Activated T-cell treated with anti-CD3 and anti-CD28 coated beads for 4 hours (primary cell): ENCODE measurements around the gene ATXN7L1.
"Not testable (repeated sequence)": the region's sequence is repeated elsewhere in the genome, so short reads cannot be mapped to it uniquely, and the experiment has no call there.

ENCODE experiments used
- DNase-seq: peaks from one replicate; pipeline ENCODE4 v3.0.0-alpha.2; 2020

Gene ATXN7L1

DNA sequence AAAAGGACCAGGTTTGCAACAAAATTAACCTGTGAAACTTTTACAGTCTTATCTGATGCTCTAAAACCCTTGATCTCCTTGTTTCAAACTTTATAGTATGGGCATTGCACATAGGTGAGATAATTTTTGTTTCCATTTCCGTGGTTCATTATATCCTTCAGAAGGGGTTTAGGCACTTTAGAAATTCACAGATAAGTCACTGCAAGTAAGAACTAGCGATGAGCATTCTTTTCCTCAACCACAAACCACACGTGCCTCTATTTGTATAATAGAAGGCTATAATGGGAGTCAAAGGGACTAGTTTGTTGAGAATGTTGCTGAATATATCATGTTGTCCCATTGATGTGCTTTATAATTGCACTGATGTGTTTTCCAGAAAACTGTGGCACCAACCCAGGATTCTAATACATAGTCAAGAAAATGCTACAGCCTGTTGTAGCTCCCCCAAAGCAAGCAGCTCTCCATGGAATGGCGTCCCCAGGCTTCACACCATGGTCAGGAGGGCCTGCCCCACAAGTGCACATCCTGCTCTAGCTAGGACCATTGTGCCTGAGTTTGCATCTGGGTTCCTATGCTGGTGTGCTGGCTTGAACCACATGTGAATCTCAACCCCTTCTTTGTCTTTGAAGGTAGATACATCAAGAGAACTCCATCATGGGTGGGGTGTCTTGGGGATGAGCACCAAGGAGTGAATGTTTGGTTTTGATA lies 14.0 kb upstream of the ATXN7L1 start:
- DNase-seq, result peak; percentile 32

DNA sequence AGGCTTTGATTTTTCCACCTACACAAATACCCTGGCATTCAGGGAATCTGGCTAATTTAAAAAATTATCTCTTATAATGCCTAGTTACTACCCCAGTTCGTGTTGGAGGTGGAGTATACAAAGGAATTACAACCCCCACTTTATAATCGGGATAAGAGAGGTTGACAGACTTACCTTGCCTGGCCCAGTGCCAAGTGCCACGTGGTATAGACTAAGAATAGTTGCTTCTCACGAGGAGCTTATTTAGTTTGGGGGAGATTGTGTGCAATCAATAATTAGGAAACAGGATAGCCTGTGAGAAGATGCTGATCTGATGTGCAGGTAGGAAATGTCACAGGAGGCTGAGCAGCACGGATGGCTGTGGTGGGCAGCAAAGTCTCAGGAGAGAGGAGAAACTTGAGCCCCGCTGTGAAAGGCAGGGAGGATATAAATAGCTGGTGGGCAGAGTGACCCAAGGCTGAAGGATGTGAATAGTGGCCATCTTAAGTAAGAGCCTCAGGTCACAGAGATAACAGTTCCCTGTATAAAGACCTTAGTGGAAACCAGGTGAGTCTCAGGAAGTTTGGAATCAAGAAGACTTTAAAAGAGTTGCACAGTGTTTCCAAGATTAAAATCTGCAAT lies 11.3 kb upstream of the ATXN7L1 start:
- DNase-seq, result no peak

DNA sequence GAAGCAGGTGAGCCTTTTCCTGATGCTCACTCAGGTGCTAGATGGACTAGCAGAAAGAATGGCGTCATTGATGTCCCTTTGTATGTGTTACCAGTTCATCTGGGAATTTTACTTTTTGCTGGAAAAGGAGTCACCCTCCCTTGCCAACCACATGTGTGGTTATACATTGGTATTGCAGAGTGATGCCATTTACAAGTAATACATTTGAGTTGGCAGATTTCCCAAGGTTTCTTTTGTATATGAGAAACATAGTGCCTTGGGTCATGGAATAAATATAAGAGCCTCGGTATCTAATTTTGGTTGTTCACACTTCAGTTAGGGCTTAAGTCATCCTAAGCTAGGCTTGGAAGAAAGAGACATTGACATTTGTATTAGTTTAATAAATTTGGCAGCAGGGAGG lies 10.4 kb upstream of the ATXN7L1 start:
- DNase-seq, result no peak

DNA sequence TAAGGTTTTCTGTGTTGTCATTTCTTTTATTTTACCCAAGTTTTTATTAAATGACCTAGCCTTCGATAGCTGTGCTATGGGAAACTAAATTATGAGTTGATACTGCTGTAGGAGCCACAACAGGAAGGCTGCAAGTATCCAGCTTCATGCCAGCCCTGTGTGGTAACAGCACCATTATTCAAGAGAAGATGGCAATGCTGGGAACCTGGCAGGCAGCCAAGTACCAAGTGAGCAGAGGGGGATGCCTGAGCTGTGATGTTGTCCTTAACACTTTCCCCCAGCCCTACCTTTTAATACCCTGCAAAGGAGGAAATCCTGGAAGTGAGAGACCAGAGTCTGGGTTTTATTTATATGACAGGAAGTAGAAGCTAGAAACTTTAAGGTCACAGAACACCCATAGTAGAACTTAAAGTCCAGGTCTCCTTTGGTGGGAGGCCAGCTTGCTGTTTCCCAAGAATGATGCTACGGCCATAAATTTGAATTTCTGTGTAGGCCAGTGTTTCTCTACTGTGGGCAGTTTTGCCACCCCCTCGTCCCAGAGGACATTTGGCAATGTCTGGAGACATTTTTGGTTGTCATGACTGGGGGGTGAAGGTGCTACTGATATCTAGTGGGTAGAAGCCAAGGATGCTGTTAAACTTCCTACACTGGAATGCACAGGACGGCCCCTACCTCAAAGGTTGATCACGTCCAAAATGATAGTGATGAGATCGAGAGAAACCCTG lies 9.2 kb upstream of the ATXN7L1 start:
- DNase-seq, result no peak

DNA sequence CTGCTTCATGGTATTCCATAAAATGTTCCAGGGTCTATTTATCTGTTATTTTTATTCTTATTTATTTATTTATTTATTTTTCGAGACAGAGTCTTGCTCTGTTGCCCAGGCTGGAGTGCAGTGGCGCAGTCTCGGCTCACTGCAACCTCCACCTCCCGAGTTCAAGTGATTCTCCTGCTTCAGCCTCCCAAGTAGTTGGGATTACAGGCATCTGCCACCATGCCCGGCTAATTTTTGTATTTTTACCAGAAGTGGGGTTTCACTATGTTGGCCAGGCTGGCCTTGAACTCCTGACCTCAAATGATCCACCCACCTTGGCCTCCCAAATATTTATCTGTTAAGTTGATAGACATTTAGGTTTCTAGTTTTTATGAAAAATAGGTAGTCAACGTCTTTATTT lies 6.8 kb upstream of the ATXN7L1 start:
- DNase-seq, result not testable (repeated sequence)

DNA sequence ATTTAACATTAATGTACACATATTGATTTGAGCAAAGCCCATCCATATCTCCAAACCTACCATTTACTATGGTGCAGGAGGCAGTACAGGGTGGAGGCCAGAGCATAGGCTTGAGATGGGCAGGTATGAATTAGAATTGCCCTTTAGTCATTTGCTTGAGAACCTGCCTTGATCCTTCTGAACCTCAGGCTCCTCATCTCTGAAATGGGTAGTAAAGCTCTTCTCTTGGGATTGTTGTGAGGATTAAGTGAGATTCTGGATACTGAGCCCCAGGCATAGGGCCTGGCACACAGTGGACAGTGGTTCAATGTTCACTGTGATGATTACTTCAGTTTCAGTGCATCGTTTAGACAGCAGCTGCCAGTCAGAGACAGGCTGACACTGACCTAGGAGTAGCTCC lies 5.0 kb upstream of the ATXN7L1 start:
- DNase-seq, result no peak

DNA sequence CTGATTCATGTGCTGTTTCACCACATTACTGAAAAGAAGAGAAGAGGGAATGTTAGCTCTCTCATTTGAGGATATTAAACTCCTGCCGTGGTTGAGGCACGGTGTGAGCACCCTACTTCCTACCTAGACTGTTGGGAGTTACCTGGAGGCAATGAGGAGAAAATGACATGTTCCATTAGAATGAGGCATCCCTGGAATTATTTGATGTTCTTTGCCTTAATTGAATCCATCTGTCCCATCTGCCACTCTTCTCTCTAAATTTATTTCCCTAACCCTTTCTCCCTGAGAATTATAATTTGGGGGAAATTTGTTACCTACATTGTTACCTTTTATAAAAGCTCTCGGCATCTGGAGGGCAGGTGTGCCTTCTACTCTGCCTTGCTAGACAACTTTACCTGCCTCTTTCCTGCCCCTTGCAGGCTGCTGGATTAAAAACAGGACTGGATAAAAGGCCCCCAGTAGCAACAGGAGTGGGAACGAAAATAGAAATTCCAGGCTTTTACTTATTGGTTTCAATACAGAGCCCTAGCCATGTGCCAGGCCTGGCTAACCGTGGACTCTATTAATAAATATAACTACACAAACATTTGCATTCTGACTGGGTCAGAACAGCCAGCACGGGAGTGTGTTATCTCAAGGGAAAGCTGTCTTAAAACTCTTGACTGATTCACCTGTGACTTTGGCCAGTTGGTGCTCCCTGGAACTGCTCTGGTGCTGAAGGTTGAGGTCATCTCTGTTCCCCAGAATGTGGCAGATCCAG lies 4.4 kb upstream of the ATXN7L1 start:
- no peak for DNase-seq

DNA sequence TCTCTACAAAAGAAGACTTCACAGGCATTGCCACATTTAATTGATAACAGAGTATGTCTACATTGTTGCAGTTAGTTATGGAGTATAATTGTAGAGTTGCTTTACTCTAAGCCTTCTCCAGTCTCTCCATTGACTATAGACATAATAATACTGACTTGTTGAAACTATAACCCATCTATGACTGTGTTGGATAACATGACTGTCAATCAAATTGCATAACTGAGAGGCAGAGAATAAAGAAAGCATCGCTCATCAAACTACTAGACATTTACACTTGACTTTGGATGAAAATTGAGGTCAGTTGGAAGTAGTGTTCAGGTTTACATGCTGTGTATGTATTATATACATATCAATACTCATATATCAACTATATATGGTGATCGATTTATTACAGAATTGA lies 3.4 kb upstream of the ATXN7L1 start:
- no peak for DNase-seq

DNA sequence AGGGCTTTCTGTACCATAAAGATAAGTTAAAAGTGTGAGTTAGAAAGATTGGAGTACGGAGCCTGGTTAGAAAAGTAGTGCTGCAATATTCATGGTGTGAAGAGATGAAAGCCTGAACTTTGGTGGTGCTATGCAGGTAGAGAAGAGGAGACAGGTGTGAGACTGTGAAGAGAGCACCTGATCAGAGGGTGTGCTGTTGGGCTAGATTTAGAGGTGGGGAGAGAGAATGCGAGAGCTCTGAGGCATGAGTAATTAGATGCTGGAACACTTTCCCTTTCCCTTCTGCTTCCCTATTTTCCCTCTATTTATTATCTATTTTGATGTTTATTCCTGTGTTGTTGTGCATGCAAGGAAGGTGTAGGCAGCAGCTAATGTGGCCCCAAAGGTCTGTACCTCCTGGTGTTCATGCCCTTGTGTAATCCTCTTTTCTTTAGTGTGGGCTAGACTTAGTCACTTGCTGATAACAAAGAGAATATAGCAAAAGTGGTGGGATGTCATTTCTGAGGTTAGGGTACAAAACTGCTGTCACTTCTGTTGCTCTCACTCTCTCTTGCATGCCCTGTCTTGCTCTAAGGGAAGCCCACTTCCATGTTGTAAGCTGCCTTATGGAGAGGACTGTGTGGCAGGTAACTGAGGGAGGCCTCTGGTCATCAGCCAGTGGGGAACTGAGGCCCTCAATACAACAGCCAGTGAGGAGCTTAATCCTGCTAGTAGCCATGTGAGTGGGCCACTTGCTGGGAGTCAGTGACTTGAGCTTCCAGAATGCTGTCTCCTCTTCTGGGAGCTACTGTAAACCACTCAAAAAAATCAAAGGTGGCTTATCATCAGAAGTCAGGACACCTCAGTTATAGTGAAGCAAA lies 2.6 kb upstream of the ATXN7L1 start:
- no peak for DNase-seq

DNA sequence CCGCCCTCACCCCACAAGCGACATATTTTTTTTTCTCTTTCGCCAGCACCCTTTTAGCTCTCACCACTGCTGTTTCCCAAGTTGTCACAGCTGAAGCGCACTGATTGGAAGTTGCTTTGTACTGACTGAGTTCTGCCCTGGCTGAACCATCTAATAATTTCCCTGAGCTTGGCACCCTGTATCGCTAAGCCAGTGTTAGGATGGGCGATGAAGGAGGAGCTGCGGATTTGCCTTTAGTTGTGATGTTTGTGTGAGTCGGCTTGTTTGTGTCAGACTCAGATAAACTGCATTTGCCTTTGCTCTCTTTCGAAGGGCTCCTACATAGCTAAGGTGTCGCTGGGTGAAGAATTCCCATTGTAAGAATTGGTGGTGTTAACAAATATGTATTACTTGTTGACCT lies 1.3 kb upstream of the ATXN7L1 start:
- DNase-seq, result no peak

DNA sequence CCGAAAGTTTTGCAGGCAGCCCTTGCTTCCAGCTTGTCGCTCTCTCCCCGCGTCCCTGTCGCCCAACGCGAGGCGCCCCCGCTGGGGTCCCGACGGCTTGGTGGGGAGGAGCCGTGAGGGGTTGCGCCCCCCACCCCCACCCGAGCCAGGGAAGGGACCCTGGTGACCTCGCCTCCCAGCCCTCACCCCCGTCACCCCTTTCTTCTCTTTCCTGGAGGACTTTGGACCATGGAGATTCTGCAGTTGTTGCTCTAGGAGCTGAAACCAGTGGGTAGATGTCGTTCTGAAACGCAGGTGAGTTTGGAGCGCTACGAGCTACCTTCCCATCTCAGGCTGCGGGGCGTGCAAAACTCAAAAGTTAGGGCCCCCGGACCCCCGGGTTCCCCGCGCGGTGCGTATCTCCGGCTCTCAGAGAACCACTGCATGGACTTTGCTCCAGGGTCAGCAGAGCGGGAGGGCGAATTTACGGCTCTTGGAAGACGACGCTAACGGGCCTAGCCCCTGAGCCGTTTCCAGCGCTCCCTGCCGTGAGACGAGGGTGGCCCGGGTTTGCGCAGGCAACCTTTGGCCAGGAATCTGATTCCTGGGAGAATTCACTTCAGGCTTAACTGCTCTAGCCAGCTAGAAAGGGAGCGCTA lies 684 bp upstream of the ATXN7L1 start:
- DNase-seq, result no peak

DNA sequence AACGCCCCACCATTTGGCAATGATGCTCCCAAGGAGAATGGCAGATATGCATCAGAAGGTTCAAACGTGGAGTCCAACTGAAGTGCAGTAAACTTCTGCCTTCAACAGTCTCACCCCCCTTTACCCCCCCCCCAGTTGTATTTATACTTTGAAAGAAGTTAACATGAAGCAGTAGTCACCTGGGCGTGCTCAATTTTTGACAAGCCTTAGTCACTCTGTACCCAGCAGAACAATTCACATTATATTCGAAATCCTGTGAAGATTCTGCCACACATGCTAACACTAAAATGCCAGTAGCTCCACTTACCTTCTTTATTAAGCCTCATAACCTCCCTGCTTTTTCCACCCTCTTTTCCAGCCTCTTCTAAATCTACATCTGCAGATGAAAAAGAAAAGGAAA lies 894 bp downstream of the ATXN7L1 start:
- no peak for DNase-seq

DNA sequence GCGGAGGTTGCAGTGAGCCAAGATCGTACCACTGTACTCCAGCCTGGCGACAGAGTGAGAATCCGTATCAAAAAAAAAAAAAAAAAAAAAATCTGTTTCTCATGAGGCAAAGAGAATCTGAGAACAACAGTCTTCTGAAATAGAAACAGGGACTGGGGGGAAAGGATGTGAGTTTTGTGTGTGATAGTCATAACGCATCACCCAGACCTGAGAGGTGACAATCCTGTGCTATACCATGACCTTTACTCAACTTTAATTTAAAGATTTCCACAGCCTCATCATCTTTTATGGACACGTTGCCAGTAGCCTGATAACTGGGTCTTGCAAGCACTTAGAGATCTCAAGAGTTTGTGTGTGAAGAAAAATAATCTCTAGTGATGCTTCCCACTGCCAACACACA lies 2.3 kb downstream of the ATXN7L1 start:
- no peak for DNase-seq

DNA sequence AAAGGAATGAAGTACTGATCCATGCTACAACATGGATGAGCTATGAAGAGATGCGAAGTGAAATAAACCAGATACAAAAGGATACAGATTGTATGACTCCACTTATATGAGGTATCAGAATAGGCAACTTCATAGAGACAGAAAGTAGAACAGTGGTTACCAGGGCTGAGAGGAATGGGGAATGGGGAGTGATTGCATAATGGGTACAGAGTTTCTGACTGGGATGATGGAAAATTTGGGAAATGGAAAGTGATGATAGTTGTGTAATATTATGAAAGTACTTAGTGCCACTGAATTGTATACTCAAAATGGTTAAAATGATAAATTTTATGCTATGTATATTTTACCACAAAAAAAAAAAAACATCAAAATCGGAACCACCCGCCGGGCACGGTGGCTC lies 3.9 kb downstream of the ATXN7L1 start:
- no peak for DNase-seq

DNA sequence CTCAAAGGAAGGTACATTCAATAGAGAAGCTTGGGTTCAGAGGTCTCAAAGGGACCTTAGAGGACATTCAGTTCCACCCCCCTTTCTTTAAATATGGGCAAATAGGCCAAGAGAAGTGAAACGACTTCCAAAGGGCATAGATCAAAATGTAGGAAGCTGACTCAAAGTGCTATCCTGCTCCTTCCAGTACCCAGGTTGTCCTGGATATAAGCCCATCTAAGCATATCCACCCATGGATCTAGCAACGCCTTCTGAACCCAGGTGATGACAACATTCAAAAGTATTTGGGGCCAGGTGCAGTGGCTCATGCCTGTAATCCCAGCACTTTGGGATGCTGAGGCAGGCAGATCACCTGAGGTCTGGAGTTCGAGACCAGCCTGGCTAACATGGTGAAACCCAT lies 5.3 kb downstream of the ATXN7L1 start:
- no peak for DNase-seq

DNA sequence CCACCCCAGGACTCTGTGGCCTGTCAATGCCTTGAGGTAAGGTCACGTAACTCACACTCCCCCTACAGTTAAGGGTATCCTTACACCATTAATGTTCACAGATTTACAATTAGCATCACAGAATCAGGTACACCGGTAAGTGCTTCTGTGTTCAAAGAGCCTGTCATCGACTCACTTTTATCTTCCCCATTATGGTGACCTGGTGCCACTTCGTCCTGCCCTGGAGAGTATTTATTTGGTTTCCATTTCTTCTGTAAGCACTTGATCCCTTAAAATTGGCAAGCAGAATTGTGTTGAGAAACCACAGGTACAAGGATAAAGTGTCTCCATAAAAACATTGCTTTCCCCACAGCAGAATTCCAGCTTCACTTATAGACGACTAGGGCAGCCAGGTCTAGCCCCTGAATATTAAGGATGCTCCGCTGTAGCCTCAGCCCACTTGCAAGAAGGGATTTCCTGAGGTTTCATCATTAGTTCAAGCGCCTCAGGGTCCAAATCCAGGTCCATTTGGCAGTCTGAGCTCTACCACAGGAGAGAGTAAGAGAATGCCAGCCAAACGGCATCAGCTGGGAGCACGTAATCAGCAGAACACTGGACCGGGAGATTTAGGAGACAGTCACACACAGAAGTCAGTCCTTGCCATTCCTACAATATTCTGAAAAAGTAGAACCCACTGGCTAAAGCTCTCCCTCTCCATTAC lies 10.1 kb downstream of the ATXN7L1 start:
- DNase-seq, result no peak

DNA sequence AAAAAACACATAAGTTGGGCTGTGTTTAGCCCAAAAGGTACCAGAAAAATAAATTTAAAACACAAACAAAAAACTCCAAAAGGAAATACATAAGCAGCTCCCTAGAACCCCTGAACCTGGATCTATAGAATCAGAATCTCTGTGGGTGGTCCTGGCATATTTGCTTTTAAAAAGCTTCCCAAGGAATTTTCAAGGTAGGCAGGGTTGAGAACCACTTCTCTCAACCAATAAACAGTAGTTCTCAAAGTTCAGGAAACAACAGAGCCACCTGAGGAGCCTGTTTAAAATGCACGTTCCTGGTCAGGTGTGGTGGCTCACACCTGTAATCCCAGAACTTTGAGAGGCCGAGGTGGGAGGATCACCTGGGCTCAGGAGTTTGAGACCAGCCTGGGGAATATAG lies 12.5 kb downstream of the ATXN7L1 start:
- no peak for DNase-seq

DNA sequence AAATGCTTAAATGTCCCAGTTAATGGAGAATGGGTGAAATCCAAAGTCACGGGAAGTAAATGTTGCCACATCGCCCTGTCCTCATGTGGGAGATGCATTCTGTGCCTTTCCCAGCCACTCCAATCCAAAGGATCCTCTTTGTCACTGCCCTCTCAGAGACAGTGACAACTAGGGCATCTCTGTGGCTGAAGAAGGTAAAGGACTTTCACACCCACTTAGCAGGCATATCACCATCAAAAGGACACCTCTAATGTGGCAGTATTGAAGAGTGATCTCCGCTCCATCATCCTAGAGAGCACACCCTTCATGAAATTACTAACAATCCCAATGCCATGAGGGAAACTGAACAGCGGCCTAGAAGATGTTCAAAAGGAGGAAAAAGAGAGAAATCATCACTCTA lies 13.6 kb downstream of the ATXN7L1 start:
- DNase-seq, result no peak

DNA sequence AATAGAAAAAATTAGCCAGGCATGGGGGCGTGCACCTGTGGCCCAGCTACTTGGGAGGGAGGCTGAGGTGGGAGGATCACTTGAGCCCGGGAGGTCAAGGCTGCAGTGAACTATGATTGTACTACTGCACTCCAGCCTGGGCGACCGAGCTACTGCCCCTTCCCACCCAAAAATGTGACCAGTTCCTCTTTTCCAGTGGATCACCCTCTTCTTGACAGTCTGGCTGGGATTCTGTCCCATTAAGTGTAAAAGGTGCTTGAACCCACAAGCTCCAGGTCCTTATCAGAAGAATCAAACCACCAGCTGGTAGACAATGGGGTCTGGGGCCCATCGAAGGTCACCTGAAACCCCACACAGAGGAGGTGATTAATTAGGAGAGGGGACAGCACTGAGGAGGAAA lies 14.1 kb downstream of the ATXN7L1 start:
- DNase-seq, result no peak

DNA sequence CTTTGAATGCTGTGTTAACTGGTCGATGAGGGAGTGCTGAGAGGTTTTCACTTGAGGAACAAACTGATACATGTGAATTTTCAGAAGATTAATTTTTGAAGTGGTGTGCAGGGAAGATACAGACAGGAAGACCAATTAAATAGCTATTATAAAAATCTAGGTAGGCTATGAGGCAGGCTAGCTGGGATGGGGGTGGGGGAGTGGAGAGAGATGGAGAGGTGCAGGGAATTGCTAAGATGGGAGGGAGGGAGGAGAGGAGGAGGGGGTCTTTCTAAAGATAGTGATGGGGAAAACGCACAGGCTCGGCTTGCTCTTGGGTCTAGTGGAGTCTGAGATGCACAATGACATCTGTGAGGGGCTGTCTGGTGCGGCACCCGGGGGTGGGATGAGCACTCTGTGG lies 15.2 kb downstream of the ATXN7L1 start:
- no peak for DNase-seq

DNA sequence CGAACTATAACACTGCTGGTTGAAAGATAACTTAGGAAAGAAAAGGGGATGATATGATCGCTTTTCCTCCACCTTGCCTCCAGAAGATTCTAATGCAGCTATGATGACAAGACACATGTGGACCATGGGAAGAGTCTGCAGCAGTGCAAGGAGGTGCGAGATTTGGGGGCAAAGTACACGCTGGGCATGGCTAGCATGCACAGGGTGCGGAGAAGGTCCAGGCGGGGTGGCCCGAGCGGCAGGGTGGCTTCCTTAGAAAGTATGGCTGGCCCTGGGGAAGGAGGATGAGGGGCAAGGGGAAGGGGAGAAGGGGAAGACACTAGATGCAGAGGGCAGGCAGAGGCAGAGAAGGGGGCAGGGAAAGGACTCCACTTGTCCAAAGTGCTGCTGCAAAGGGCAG lies 15.6 kb downstream of the ATXN7L1 start:
- DNase-seq, result no peak
